ENCODE measurements around the gene TTBK2.
"Not testable (repeated sequence)": the region's sequence is repeated elsewhere in the genome, so short reads cannot be mapped to it uniquely, and the experiment has no call there.

Gene TTBK2

GRCh38 chr15:42911058-42911592 is 9.5 kb downstream of the TTBK2 start:
- Histone ChIP-seq H3K27ac (ENCODE audit: low read length) (no peak overlapping the region), H3K9me3 (replicated peaks; ENCODE audit: insufficient read depth, low read length) (no peaks in the 10 kb centered on the region), H3K4me1 (ENCODE audit: low read length) (peaks cover 8% of the 10 kb centered on the region), H3K9ac (ENCODE audit: low read length) (no peak overlapping the region), H4K20me1 (ENCODE audit: insufficient read depth, low read length) (no peaks in the 10 kb centered on the region), H3K27me3 (replicated peaks; ENCODE audit: insufficient read depth, low read length) (no peaks in the 10 kb centered on the region), H2AFZ (ENCODE audit: low read length) (no peak overlapping the region), H3K4me2 (ENCODE audit: low read depth, low read length) (no peak overlapping the region), H3K4me3 (ENCODE audit: low read length) (no peak overlapping the region), H3K9me2 (replicated peaks; ENCODE audit: insufficient read depth, low read length) (no peaks in the 10 kb centered on the region), H3K79me2 (ENCODE audit: low read length) (0 out of 2 replicates have a peak, but pooled peaks cover 3% of the 10 kb centered on the region), H3F3A (ENCODE audit: insufficient read depth, low read length) (no peaks in the 10 kb centered on the region; the same call in 1 of the 2 replicates), H3K36me3 (replicated peaks; ENCODE audit: insufficient read depth, low read length) (no peaks in the 10 kb centered on the region)
- DNase-seq = no peak
- TF ChIP-seq, protein P1, sequence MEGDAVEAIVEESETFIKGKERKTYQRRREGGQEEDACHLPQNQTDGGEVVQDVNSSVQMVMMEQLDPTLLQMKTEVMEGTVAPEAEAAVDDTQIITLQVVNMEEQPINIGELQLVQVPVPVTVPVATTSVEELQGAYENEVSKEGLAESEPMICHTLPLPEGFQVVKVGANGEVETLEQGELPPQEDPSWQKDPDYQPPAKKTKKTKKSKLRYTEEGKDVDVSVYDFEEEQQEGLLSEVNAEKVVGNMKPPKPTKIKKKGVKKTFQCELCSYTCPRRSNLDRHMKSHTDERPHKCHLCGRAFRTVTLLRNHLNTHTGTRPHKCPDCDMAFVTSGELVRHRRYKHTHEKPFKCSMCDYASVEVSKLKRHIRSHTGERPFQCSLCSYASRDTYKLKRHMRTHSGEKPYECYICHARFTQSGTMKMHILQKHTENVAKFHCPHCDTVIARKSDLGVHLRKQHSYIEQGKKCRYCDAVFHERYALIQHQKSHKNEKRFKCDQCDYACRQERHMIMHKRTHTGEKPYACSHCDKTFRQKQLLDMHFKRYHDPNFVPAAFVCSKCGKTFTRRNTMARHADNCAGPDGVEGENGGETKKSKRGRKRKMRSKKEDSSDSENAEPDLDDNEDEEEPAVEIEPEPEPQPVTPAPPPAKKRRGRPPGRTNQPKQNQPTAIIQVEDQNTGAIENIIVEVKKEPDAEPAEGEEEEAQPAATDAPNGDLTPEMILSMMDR (IDR thresholded peaks at IDR 0.05; ENCODE audit: low read length) = no peak
- TF ChIP-seq EZH2phosphoT487 (IDR thresholded peaks at IDR 0.05; ENCODE audit: low read length) (no peak), EZH2 (optimal IDR thresholded peaks at IDR 0.05; ENCODE audit: low read depth, low read length) (no peak)

- no peaks in the 10 kb centered on the region for H3K27me3 ChIP-seq (replicated peaks; ENCODE audit: insufficient read depth, low read length)
- no peaks in the 10 kb centered on the region for H3F3A ChIP-seq (ENCODE audit: insufficient read depth, low read length)
- H3K9me2 ChIP-seq (replicated peaks; ENCODE audit: insufficient read depth, low read length) = no peaks in the 10 kb centered on the region
- 0 out of 2 replicates have a peak, but pooled peaks cover 3% of the 10 kb centered on the region for H3K79me2 ChIP-seq (ENCODE audit: low read length)
- no peak overlapping the region for H3K27ac ChIP-seq (ENCODE audit: low read length)
- no peak overlapping the region for H3K4me3 ChIP-seq (ENCODE audit: low read length)
- H4K20me1 ChIP-seq (ENCODE audit: insufficient read depth, low read length) = no peaks in the 10 kb centered on the region
- no peak overlapping the region for H2AFZ ChIP-seq (ENCODE audit: low read length)
- H3K4me1 ChIP-seq (ENCODE audit: low read length) = no peaks in the 10 kb centered on the region
- TF ChIP-seq, protein P1 (IDR thresholded peaks at IDR 0.05; ENCODE audit: low read length) = no peak
- TF ChIP-seq EZH2 (optimal IDR thresholded peaks at IDR 0.05; ENCODE audit: low read depth, low read length) (no peak), EZH2phosphoT487 (IDR thresholded peaks at IDR 0.05; ENCODE audit: low read length) (no peak)
- H3K9ac ChIP-seq (ENCODE audit: low read length) = no peak overlapping the region
- no peaks in the 10 kb centered on the region for H3K36me3 ChIP-seq (replicated peaks; ENCODE audit: insufficient read depth, low read length)
- no peak for DNase-seq
- H3K4me2 ChIP-seq (ENCODE audit: low read depth, low read length) = no peak overlapping the region
- H3K9me3 ChIP-seq (replicated peaks; ENCODE audit: insufficient read depth, low read length) = no peaks in the 10 kb centered on the region
These were observed 12.0 kb downstream of the TTBK2 start for GRCh38 chr15:42908538-42908937.

- no peak for DNase-seq
- H3K9ac ChIP-seq (ENCODE audit: low read length) = no peak overlapping the region
- no peak for TF ChIP-seq EZH2phosphoT487 (IDR thresholded peaks at IDR 0.05; ENCODE audit: low read length)
- TF ChIP-seq EZH2 (optimal IDR thresholded peaks at IDR 0.05; ENCODE audit: low read depth, low read length) = no peak
- TF ChIP-seq, protein P1 (IDR thresholded peaks at IDR 0.05; ENCODE audit: low read length) = no peak
- no peaks in the 10 kb centered on the region for H3K9me2 ChIP-seq (replicated peaks; ENCODE audit: insufficient read depth, low read length)
- no peak overlapping the region for H3K27ac ChIP-seq (ENCODE audit: low read length)
- no peaks in the 10 kb centered on the region for H3K9me3 ChIP-seq (replicated peaks; ENCODE audit: insufficient read depth, low read length)
- no peaks in the 10 kb centered on the region for H3K36me3 ChIP-seq (replicated peaks; ENCODE audit: insufficient read depth, low read length)
- H3K79me2 ChIP-seq (ENCODE audit: low read length) = no peaks in the 10 kb centered on the region
- no peaks in the 10 kb centered on the region for H3F3A ChIP-seq (ENCODE audit: insufficient read depth, low read length)
- H3K4me3 ChIP-seq (ENCODE audit: low read length) = no peak overlapping the region
- no peak overlapping the region for H3K4me2 ChIP-seq (ENCODE audit: low read depth, low read length)
- H2AFZ ChIP-seq (ENCODE audit: low read length) = no peak overlapping the region
- no peaks in the 10 kb centered on the region for H4K20me1 ChIP-seq (ENCODE audit: insufficient read depth, low read length)
- H3K27me3 ChIP-seq (replicated peaks; ENCODE audit: insufficient read depth, low read length) = no peaks in the 10 kb centered on the region
- H3K4me1 ChIP-seq (ENCODE audit: low read length) = no peaks in the 10 kb centered on the region
These were observed 16.9 kb downstream of the TTBK2 start for GRCh38 chr15:42903388-42904324.

DNA sequence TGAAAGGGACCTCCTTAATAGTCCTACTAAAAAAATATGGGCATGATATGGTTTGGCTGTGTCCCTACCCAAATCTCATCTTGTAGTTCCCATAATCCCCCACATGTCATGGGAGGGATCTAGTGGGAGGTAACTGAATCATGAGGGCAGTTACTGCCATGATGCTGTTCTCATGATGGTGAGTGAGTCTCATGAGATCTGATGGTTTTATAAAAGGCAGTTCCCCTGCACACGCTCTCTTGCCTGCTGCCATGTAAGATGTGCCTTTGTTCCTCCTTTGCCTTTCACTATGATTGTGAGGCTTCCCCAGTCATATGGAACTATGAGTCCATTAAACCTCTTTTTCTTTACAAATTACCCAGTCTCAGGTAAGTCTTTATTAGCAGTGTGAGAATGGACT is 26.7 kb downstream of the TTBK2 start:
- DNase-seq = not testable (repeated sequence)

More for the DNA sequence above, 26.7 kb downstream of the TTBK2 start:
- H3K9me2 ChIP-seq (replicated peaks; ENCODE audit: insufficient read depth, low read length); H3K27me3 ChIP-seq (replicated peaks; ENCODE audit: insufficient read depth, low read length); H3K9ac ChIP-seq (ENCODE audit: low read length); H3K4me3 ChIP-seq (ENCODE audit: low read length); H3K9me3 ChIP-seq (replicated peaks; ENCODE audit: insufficient read depth, low read length); H4K20me1 ChIP-seq (ENCODE audit: insufficient read depth, low read length); H2AFZ ChIP-seq (ENCODE audit: low read length); H3K4me2 ChIP-seq (ENCODE audit: low read depth, low read length); H3K27ac ChIP-seq (ENCODE audit: low read length); H3K4me1 ChIP-seq (ENCODE audit: low read length); H3F3A ChIP-seq (ENCODE audit: insufficient read depth, low read length); H3K79me2 ChIP-seq (ENCODE audit: low read length); H3K36me3 ChIP-seq (replicated peaks; ENCODE audit: insufficient read depth, low read length): not testable (repeated sequence)

All from MM.1S (cell line).